SKM-1 treated with dmso at 0.1 percent for 144 hours (cell line): ENCODE measurements around the gene PQBP1.

Experiments
- DNase-seq: peaks from one replicate; lab custom pipeline; 2025; ENCODE audit not compliant: unreplicated experiment; lab: John Stamatoyannopoulos, UW

Gene PQBP1

DNA sequence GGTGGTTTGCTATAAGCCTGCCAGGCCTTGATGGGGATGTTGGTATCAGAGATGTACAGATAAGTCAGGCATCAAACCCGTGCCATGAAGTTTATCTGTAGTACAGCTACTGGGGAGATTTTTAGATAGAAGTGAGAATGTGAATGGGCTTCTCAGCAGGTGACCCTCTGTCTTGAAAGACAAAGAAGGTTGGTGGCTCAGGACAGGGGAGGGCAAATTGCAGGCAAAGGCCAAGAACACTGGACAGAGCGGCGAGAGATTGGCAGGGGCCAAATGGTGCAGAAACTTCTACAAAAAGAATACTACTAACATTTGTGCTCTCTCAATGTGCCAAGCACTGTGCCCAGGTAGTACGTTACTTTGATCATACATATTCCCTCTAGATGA lies 23.0 kb downstream of the PQBP1 start:
- no peak for DNase-seq

DNA sequence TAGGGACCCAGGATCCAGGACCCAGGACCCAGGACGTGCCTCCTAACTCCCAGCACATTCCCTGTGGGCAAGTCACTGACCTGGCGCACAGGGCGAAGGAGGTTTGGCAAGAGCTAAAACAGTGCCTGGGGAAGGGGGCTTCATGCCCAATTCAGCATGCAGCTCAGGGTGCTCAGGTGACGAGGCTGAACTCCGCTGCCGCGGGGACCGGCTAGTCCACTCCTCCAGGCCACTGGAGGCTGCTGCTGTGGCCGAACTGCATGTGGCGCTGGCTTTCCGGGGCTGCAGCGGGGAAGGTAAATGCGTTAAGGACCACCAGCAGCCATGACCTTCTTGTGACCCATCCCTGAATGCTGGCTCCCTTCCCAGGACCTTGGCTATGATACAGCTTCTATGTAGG lies 26.0 kb downstream of the PQBP1 start:
- no peak for DNase-seq

- DNase-seq = no peak
Observed at GRCh38 chrX:48924270-48924669, 26.5 kb downstream of the PQBP1 start.

GRCh38 chrX:48927123-48927522 lies 29.4 kb downstream of the PQBP1 start:
- DNase-seq = no peak

GRCh38 chrX:48927736-48928382 lies 30.1 kb downstream of the PQBP1 start:
- no peak for DNase-seq

GRCh38 chrX:48933757-48934156 lies 36.0 kb downstream of the PQBP1 start:
- no peak for DNase-seq

DNA sequence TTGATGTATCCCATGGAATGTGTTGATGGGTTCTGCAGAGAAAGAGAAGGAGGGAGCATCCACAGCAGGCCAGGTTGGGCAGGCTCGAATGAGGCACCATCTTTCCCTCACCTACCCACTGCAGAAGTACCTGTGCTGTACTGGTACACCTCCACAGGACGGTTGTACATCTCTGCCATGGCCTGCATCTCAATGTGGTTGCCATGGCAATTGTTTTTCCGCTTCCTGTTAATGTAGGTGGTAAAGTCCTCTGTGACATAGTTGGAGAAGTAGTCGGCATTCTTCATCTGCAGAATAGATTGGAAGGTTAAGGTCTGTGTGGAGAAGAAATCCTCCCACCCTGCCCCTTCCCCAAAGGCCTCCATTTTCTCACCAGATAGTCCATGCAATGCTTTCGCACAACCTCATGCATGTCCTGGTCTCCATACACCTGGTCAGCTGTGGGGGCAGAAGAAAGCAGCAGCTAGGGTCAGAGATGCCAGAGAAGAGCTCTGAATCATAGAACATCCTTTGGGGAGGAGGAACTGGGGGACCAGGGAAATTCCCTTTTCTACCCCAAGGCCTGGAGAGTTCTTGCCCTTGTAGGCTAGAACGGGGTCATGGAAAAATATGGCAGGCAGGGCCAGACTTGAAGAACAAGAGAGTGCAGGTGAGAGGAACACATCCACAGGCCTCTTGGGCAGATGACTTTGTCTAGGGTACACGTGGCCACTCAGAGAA lies 37.0 kb downstream of the PQBP1 start:
- no peak for DNase-seq

GRCh38 chrX:48935301-48935670 lies 37.6 kb downstream of the PQBP1 start:
- no peak for DNase-seq

DNA sequence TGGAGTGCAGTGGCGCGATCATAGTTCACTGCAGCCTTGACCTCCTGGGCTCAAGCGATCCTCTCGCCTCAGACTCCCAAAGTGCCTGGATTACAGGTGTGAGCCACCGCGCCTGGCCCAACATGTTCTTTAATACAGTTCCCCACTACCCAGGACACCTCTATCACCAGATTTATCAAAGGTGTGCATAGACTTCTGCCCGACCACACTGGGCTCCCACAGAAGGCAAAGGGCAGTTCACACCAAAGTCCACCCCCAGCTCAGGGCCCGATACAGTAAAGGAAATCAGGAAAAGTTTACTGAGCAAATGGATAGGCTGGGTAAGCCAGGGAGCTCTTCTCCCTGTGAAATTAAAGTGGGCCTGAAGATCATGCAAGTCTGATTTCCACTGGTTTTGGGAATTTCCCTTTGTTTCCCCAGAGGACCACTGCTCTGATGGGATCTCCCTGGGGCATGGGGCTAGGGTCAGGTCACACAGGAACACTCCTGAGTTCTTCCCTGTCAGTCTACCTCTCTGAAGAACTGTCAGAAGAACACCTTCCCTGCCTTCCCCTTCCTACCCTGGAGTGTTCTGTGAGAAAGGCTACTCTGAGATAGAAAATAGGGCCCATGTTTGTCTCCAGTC lies 38.8 kb downstream of the PQBP1 start:
- no peak for DNase-seq

- DNase-seq = peak; percentile 87
Observed at GRCh38 chrX:48937054-48937907, 39.6 kb downstream of the PQBP1 start.

- no peak for DNase-seq
Observed at GRCh38 chrX:48938721-48939425, 41.1 kb downstream of the PQBP1 start.

- no peak for DNase-seq
Observed at GRCh38 chrX:48939524-48940228, 41.9 kb downstream of the PQBP1 start.

- no peak for DNase-seq
Observed at GRCh38 chrX:48940404-48940955, 42.8 kb downstream of the PQBP1 start.

- DNase-seq = no peak
Observed at GRCh38 chrX:48942895-48943294, 45.2 kb downstream of the PQBP1 start.

DNA sequence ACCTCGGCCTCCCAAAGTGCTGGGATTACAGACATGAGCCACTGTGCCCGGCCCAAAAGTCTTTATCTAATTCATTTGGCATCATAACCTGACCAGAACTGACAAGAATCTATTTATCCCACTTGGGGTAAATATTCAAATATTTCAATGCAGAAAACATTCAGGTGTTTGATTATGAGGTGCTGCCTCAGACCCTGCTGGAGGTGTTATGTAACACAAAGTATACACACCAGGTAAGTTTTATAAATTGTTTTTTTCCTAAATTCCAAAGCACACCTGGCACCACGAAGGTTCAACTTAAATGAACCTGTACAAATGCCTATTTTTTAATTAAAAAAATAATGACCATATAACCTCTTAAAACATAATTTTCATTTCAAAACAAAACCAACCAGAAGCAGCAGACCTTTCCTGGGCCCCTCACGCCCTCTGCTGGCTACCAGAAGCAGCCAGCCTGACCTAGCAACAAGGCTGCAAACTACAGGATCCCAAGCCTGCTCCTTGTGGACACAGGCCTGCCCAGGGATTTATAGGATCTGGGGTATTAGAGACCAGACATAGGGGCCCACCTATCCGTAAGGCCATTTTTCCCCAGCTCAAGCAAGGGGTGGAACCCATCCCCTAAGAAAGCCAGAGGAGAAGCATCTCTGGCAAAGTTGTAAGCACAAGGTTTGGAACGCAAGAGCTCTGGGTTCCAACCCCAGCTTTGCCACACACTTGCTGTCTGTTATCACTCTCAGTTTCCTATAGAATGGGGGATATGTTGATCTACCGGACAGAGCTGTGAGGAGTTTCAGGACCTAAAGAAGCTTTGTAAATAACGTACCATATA lies 48.0 kb downstream of the PQBP1 start:
- DNase-seq = peak; percentile 36

DNA sequence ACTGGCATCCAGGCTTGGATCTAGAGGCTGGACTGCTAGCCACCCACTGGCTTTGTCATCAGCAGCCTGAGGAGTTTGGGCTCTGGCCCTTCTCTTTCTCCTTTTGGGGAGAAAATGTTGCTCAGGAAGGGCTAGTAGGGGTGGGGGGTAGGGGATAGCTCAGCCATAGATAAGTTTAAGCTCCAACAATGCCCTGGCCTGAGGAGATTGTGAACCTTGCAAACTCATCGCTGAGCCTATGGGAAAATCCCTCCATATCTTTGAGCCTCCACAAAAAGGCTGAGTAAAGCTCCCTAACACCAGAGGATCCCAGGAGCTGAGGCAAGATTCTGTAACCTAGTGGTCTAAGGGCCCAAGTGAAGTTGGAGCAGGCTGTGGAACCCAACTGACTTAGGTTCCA lies 50.9 kb downstream of the PQBP1 start:
- no peak for DNase-seq
